HG03108 (cell line): ENCODE measurements around the gene GJC2.

Source experiments
- ATAC-seq: cut with Tn5 transposase; IDR thresholded peaks from one replicate; pipeline ENCODE4 v1.9.1; 2021; ENCODE audit warnings: moderate library complexity; ENCODE audit not compliant: unreplicated experiment

The GJC2 gene

GRCh38 chr1:228144193-228144992 lies 5.3 kb upstream of the GJC2 start:
- ATAC-seq: no peak

DNA sequence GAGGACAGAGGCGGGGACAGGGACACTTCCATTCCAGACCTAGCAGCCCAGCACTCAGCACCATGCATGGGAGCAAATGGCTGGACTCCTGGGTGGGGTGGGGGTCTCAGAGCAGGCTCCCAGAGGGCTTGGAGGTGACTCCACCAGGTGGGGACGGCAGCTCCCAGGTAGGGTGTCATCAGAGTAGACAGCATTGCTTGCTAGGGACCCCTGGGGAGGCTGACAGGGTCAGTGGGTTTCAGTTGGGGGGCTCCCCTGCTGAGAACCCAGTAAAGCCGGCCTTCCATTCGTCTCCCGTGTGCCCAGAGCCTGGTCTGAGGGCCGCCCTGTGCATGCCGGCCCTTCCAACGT lies 4.8 kb upstream of the GJC2 start:
- ATAC-seq: no peak

DNA sequence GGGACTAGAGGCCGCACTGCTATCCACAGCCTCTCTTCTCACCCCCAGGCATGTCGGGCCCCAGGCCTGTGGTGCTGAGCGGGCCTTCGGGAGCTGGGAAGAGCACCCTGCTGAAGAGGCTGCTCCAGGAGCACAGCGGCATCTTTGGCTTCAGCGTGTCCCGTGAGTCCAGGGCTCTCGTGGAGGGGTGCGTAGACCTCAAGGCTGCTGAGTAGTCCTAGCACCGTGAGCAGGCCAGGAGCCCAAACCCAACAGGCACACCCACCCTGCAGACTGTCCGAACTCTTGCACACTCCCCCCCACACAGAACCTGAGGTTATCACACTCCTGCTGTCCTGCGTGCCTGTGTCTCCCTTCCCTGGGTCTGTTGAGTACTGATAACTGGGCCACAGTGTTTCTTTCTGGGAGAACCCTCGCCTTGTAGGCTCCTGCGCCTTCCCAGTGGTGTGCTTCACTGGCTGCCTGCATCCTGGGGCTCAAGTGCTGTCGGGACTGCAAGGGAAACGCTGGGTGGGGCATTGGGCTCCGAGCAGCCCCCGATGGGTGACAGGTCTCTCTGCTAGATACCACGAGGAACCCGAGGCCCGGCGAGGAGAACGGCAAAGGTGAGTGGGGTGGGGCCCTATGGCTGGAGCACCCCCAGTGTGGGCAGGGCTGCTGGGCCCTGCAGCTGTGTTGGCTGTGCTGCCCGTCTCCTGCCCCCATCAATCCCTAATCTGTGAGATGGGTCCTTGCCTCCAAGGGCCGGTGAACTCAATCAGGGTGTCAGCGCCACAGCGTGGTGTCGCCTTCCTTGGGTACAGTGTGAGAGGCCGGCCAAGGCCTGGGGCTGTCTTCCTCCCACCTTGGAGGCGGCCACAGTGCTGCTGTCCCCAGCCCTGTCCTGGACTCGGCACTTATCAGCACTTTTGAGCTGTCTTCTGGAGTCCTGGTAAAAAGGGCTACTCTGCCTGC lies 4.0 kb upstream of the GJC2 start:
- ATAC-seq: no peak

- no peak for ATAC-seq
These were observed 3.1 kb upstream of the GJC2 start for GRCh38 chr1:228146417-228147150.

DNA sequence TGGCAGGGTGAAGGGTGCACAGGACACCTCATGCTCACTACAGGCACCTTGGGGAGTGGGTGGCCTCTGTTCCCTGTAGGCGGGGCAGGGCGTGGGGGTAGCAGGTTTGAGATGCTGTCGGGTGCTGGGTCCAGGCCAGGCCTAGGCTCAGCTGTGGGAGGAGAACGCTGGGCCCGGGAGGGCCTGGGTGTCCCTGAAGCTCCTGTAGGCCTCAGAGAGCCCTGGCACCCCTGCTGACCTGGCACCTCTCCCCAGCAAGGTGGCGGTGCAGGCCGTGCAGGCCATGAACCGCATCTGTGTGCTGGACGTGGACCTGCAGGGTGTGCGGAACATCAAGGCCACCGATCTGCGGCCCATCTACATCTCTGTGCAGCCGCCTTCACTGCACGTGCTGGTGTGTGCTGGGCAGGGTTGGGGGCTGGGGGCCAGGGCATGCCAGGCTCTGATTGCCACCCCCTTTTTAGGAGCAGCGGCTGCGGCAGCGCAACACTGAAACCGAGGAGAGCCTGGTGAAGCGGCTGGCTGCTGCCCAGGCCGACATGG lies 2.5 kb upstream of the GJC2 start:
- ATAC-seq: no peak

DNA sequence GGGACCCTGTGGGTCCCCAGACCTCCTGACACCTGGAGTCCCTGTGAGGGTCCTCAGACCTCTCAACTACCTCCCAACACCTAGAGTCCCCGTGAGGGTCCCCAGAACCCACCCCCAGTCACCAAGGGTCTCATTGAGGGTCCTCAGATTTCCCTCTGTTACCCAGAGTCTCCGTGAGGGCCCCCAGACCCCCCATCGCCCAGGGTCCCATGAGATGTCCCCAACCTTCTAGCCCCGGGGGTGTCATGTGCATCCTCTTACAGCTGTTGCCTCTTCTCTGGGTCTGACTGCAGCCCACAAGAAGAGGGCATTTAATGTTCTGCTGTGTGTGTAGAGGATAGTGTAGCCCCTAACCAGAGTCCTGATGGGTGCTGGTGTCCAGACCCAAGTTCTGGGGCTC lies 2.0 kb upstream of the GJC2 start:
- no peak for ATAC-seq

DNA sequence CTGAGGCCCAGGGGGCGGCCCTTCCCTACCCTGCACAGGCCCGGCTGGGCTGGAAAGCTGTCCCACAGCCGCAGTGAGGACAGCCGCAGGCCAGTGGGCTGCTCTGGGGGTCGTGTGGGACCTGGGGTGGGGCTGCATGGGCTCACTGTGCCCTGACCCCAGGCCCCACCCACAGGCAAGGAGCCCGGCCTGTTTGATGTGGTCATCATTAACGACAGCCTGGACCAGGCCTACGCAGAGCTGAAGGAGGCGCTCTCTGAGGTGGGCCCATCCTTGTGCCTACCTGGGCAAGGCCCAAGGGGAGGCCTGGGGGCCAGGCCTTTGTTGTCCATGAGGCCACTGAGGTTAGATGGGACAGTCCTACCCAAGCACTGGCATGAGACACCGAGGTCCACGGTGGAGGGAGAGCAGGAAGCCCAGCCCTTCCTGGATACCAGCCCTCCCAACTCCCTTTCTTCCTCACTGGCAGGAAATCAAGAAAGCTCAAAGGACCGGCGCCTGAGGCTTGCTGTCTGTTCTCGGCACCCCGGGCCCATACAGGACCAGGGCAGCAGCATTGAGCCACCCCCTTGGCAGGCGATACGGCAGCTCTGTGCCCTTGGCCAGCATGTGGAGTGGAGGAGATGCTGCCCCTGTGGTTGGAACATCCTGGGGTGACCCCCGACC lies 1.4 kb upstream of the GJC2 start:
- ATAC-seq: no peak

DNA sequence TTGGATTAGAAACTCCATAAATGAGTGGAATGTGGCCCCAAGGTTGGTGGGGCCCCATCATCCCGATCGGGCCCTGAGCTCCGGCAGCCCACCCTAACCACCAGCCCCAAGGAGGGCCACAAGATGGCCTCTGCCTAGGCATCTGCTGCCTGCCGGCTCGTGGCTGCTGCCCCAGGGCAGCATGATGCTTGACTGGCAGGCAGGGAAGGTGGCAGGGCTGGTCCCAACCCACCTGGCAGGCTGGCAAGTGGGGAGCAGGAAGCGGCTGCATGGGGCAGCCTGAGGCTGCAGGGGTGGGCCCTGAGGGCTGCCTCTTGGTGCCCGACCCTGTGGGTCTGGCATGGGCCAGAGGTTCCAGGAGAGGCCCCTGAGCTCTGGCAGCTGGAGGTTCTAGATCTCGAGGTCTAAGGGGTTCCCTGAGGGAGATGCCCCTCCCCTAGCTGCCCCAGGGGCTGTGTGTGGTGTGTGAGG lies 760 bp upstream of the GJC2 start:
- ATAC-seq: no peak

GRCh38 chr1:228150120-228150460 lies 360 bp downstream of the GJC2 start:
- ATAC-seq: no peak

GRCh38 chr1:228150461-228151179 lies 890 bp downstream of the GJC2 start:
- ATAC-seq: no peak

DNA sequence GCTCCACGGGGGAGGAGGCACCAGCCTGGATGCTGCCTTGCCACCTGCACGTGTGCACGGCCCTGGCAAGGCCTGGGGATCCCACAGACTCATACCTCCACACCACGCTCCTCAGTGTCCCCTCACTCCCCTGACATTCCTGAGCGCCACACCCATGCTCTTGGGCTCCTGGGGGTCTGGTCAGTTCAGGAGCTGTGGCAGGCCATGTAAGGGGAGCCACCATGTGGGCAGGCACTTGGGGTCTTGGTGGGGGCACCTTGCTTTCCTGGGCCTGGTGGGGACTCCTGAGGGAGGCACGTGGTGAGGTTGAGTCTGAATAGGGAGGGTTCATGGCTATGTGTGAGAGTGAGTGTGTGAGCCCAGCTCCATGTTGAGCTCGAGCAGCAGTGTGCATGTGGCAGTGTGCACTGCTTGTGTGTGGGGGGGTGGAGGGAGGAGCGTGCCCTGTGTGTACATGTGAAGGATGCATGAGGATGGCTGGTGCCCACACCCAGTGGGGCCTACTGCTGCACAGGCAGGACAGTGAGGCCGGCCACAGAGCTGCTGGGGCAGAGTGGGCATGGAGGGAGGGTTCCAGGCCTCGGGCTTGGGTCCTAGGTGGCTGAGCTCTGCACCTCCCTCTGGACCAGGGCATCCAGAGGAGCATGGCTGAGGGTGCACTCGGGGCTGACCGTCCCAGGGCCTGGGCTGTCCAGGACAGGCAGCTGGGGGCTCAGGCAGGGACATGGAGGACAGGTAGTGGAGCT lies 1.6 kb downstream of the GJC2 start:
- ATAC-seq: no peak

- no peak for ATAC-seq
These were observed 2.6 kb downstream of the GJC2 start for GRCh38 chr1:228152097-228152917.

DNA sequence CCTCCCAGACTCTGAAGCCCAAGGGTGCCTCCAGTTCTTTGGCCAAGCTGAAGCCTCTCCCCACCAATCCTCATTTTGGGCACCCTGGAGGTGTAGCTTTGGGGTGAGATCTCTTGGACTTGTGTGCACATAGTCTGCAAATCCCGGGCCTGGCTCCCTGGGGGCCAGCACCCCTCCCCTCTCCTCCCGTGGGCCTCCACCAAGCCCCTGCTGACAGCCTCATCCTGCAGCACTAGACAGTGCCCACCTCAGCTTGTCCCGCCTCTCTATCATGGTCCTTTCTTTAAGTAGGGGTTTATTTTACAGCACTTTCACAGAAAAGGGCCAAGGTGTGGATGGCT lies 3.2 kb downstream of the GJC2 start:
- no peak for ATAC-seq

- ATAC-seq: no peak
These were observed 4.4 kb downstream of the GJC2 start for GRCh38 chr1:228154021-228154669.

GRCh38 chr1:228154670-228155571 lies 5.2 kb downstream of the GJC2 start:
- ATAC-seq: no peak

- ATAC-seq: no peak
These were observed 6.1 kb downstream of the GJC2 start for GRCh38 chr1:228155596-228156514.
